D341Med (cell line): ENCODE measurements around the gene ARHGAP18.

ENCODE experiments used
- DNase-seq: peaks from one replicate; pipeline ENCODE4 v3.0.0; 2012; ENCODE audit warnings: low spot score

The ARHGAP18 gene

GRCh38 chr6:129667621-129668020 lies 42.4 kb downstream of the ARHGAP18 start:
- no peak for DNase-seq

GRCh38 chr6:129667034-129667433 lies 42.9 kb downstream of the ARHGAP18 start:
- no peak for DNase-seq

- no peak for DNase-seq
These were observed 44.4 kb downstream of the ARHGAP18 start for GRCh38 chr6:129665555-129665954.

- DNase-seq: no peak
These were observed 46.4 kb downstream of the ARHGAP18 start for GRCh38 chr6:129663531-129663930.

GRCh38 chr6:129662980-129663431 lies 47.0 kb downstream of the ARHGAP18 start:
- DNase-seq: no peak

GRCh38 chr6:129662406-129662766 lies 47.6 kb downstream of the ARHGAP18 start:
- no peak for DNase-seq

- no peak for DNase-seq
These were observed 48.2 kb downstream of the ARHGAP18 start for GRCh38 chr6:129661536-129662405.

GRCh38 chr6:129660346-129660676 lies 49.7 kb downstream of the ARHGAP18 start:
- no peak for DNase-seq

GRCh38 chr6:129659590-129660345 lies 50.2 kb downstream of the ARHGAP18 start:
- DNase-seq: no peak

GRCh38 chr6:129659167-129659566 lies 50.8 kb downstream of the ARHGAP18 start:
- DNase-seq: no peak

- no peak for DNase-seq
These were observed 52.5 kb downstream of the ARHGAP18 start for GRCh38 chr6:129657483-129657882.

- DNase-seq: no peak
These were observed 54.6 kb downstream of the ARHGAP18 start for GRCh38 chr6:129655334-129655733.

GRCh38 chr6:129653746-129654145 lies 56.2 kb downstream of the ARHGAP18 start:
- no peak for DNase-seq

- DNase-seq: no peak
These were observed 56.7 kb downstream of the ARHGAP18 start for GRCh38 chr6:129653229-129653628.

- no peak for DNase-seq
These were observed 58.7 kb downstream of the ARHGAP18 start for GRCh38 chr6:129651291-129651691.

- no peak for DNase-seq
These were observed 61.0 kb downstream of the ARHGAP18 start for GRCh38 chr6:129648819-129649491.

GRCh38 chr6:129647044-129647443 lies 62.9 kb downstream of the ARHGAP18 start:
- no peak for DNase-seq

- no peak for DNase-seq
These were observed 63.3 kb downstream of the ARHGAP18 start for GRCh38 chr6:129646642-129647041.

GRCh38 chr6:129645830-129646579 lies 64.0 kb downstream of the ARHGAP18 start:
- DNase-seq: no peak

- DNase-seq: no peak
These were observed 64.7 kb downstream of the ARHGAP18 start for GRCh38 chr6:129645106-129645829.

- DNase-seq: no peak
These were observed 65.4 kb downstream of the ARHGAP18 start for GRCh38 chr6:129644567-129645015.
